NCI-H187 treated with DMSO at 0.1 percent for 48 hours (cell line): Measurements from ENCODE around the gene RABL6.
"Not testable (repeated sequence)": the region's sequence is repeated elsewhere in the genome, so short reads cannot be mapped to it uniquely, and the experiment has no call there.

Experiments used
- DNase-seq: peaks from one replicate; lab custom pipeline; 2025; lab: John Stamatoyannopoulos, UW

RABL6 gene

GRCh38 chr9:136882109-136882946 is 74.6 kb downstream of the RABL6 start:
- DNase-seq: no peak

DNA sequence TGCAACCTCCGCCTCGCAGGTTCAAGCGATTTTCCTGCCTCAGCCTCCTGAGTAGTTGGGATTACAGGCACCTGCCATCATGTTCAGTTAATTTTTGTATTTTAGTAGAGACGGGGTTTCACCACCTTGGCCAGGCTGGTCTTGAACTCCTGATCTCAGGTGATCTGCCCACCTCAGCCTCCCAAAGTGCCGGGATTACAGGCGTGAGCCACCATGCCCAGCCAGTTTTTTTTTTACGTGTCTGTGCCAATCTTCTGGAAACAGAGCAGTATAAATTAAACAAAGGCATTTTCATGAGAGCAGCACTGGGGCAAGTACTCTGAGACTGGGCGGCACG is 75.2 kb downstream of the RABL6 start:
- DNase-seq: not testable (repeated sequence)

DNA sequence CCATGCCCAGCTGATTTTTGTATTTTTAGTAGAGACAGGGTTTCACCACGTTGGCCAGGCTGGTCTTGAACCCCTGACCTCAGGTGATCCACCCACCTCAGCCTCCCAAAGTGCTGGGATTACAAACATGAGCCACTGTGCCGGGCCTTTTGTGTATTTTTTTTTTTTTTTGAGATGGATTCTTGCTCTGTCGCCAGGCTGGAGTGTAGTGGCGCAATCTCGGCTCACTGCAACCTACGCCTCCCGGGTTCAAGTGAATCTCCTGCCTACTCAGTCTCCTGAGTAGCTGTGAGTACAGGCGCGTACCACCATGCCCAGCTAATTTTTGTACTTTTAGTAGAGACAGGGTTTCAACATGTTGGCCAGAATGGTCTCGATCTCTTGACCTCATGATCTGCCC is 75.9 kb downstream of the RABL6 start:
- DNase-seq: not testable (repeated sequence)

GRCh38 chr9:136885950-136886578 is 78.3 kb downstream of the RABL6 start, which contains the start of gene TRAF2:
Gene TRAF2, plus strand, starts transcription at chr9:136886516. Its CDS starts 12,225 bp downstream, at chr9:136898741.
- DNase-seq: peak; percentile 35

DNA sequence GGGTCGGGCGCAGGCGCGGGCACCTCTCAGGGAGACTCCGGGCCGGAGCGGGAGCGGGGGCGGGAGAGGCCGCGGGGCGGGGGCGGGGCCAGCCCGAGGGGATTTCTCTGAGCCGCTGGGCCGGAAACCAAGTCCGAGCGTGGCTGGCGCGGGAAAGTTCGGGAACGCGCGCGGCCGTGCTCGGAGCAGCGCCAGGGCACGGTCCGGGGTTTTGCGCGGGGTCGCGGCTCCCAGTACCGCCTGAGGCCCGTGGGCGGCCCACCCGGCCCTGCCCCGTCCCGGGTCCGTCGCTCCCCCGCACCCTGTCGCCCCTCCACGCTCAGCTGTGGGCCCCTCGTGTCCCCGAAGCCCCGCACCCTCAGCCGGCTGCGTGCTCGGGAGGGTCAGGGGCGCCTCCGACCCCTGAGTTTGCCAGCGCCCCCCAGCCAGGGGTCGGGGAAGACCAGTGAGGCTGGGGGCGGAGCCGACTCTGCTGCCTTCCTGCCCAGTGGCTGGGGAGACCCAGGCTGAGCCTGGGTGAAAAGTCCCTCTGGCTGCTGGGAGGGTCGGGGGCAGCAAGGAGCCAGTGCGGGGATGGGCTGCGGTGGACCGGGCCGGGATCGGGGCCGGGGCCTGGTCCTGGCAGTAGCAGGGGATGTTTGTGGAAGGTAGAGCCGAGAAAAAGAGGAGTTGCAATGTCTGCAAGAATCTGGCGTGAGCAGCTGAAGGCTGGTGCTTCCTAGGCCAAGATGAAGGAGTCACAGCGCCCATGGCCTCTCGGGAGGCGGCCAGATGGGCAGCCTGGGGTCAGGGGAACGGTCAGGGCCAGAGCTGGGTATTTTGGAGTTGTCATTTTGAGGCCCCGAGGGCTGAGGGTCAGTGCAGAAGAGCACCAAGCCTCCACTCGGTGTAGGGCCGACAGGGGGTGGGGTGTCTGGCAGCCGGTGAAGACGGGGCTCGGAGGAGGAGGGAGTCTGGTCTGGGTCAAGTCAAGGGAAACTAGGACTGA is 79.2 kb downstream of the RABL6 start:
- DNase-seq: no peak

DNA sequence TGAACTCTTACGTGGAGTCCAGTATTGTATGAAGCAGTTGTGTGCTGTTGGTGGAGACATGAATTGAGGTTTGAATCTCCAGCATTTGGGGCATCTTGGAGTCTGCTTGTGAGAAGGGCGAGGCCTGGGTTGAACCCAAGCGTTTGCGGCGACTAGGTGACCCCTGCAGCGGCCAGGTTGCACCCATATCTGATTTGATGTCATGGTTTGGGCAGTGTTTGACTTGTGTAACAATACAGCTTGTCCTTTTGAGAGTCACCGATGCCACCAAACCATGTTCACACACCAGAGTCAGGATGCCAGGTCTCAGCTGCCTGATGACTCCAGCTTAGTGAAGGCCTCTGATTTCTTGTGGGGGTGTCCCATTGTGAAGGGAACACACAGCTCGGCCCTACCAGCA is 80.7 kb downstream of the RABL6 start:
- DNase-seq: no peak

- no peak for DNase-seq
Observed at GRCh38 chr9:136889858-136890257, 82.1 kb downstream of the RABL6 start.

DNA sequence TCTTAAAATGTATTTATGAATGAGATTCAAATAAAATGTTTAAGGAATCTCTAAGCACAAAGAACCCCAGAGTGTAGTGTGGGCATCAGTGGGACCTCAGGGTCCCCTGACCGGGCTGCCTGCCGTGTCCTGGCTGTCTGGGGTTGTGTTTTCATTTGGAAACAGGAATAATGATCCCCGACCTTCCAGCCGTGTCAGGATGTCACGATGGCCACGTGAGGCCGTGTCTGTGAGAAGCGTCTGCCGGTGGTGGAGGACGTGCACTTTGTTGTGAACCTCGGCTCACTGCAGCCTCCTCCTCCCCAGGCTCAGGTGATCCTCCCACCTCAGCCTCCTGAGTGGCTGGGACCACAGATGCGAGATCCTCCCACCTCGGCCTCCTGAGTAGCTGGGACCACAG is 82.9 kb downstream of the RABL6 start:
- no peak for DNase-seq
